Stimulated activated CD4-positive, alpha-beta T cell treated with anti-CD3 and anti-CD28 coated beads, Interleukin-15, amount 100 ng/mL, for 24 hours (primary cell): ENCODE data around the gene NDUFAF2.
A peak's percentile ranks its signal among the peaks of the same experiment; 100 is the strongest.

ENCODE experiments used
- DNase-seq: peaks from one replicate; pipeline ENCODE4 v3.0.0-alpha.2; 2020

NDUFAF2 gene

DNA sequence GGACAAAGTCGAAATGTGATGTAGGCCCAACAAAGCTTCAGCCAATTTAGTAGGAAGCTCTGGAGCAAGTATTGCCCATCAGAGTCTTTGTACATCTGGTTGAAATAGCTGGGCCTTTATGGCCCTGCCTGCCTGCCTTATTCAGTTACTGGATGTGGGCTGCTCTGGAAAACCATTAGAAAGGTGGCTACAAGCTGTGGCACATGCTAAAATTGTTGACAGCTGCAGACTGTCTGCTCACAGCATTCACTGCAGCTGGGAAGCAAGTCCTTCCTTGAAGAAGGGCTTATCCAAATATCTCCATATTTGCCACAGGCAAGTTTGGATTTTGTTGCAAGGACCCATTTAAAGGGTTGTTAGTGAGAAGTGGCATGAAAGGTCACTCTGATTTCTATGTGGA, 192.8 kb downstream of the NDUFAF2 start:
- no peak for DNase-seq

DNA sequence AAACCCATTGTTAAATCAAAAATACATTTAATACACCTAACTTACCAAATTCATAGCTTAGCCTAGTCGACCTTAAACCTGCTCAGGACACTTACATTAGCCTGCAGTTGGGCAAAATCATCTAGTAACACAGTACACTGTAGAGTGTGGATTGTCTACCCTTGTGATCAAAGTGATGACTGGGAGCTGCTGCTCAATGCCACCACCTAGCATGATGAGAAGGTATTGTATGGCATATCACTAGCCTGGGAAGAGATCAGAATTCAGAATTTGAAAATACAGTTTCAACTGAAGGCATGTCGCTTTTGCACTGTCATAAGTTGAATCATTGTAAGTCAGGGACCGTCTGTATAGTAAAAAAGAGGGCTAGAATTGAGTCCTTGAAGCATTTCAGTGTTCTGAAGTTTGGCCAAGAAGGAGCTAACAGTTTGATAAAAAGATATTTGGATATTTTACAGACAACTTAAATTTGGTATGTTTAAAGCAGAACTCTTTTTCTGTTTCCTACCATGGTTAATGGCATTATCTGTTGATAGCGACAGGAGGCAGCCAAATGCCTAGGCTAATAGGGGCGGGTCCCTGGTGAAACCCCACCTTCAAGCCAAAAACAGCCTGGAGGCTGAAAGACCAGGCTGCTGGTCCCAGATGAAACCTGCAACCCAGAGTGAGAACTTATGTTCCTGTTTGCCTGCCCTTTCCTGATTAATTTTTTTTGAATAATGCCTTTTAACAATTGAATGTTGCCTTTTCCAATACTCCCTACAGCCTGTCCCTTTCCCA, 194.3 kb downstream of the NDUFAF2 start:
- DNase-seq = no peak

DNA sequence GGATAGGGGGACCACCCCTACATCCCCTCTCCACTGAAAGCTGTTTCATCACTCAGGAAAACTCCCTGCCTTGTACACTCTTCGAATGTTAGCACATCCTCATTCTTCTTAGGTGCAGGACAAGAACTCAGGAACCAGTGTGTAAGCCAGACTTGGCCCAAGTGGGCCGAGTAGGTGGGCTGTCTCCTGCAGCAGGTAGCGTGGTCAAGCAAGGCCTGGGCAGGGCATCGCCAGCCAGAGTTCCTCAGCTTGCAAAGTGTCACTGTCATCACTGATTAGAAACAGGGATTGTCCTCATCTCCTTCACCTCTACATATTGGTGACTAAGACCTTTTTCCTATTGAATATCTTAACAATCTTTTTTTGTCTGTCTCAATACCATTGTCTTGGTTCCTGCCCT, 194.9 kb downstream of the NDUFAF2 start:
- DNase-seq = no peak

DNA sequence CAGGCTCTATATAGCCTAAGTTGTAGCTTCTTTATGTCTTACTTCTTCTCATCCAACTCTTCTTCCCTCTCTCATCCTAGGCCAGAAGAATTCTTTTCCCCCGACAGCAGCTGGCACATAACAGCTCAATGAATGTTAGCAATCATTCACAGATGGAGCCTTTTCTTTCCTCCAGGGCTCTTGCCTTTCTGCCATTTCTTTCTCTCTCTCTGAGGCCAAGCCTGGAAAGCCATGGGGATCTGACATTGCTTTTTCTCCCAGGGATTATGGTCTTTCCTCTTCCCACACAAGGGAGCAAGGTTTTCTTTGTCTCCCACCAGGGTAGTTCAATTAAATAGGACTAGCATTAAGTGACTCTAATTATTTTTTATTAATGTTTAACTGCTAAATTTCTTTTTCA, 196.8 kb downstream of the NDUFAF2 start:
- no peak for DNase-seq

DNA sequence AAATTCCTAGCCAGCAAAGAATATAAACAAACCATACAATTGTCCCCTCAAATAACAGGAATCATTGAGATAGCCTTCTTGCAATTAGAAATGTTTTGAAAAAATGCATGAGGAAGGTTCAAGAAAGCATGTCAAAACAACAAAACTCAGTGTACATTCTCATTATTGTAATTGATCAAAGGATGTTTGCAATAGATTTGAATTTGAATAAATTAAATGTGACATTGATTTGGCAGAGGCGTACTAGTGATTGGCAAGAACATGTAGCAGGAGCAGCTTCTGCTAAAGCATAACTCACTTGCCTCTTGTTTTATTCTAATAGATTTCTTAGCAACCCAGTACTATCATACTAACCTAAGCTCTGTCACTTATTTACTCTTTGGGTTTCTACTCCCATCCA, 197.4 kb downstream of the NDUFAF2 start:
- DNase-seq = no peak

DNA sequence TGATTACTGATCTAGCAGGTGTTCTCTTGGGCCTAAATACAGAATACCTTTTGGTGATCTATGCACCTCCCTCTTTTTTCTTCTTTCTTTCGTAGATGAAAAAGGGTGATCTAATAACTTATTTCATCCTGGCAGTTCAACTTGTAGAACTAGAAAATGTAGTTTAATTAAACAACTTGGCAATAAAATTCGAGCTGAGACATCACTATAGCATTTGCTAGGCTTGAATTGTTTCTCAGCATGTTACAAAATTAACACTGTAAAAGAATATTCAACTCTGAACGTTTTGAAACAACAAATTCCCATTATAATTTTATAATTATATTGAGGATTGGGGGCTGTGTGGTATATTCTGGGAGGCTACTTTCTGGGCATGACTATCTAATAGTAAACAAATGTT, 197.8 kb downstream of the NDUFAF2 start:
- DNase-seq = no peak

DNA sequence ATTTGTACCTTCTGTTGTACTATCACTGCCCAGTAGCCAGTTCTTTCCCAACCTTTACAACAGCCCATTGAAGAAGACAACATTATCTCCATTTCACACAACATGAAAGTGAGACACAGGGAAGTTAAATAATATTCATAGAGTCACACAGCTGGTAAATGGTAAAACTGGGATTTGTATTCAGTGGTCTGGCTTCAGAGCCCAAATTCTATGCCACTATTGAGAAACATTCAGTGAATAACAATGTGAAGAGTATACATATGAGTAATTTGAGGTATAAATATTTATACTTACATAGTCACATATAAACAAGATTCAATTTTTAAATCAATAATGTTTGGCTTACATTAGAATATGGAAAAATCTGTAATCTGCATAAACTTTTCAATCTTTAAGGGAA, 203.5 kb downstream of the NDUFAF2 start:
- DNase-seq = no peak

DNA sequence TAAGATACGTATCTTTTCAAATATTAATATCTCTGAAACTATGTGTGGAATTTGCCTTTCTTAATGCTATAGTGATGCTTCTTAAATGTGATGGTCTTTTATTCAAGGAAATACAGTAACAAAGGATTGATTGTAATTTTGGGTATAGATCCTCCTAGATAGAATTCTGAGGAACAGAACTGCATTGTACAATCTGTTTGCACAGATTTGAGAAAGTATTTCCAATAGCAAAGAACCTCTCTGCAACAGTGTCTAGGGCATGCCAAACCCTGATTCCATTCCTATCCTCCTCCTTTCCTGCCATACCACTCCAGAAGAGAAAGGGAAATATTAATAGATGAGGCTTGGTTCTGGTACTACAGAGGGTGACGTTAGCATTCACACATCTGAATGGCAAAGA, 206.9 kb downstream of the NDUFAF2 start:
- no peak for DNase-seq

DNA sequence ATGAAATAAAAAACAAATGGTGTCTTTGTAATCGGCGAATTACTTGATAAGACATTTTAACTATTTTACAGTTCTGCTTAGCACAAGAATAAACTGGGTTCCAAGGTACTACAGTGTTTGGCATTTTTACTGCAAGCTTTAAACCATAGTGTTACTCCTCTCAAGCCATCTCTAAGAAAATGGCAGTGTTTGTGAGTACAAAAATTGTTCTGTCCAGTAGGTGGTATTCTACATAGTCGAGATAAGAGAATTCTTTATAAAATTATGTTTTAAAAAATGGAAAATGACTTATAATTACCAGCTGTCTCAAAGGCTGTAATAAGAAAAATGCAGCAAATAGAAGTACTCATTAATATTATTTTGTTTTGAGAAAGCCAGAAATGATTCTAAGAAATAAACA, 214.1 kb downstream of the NDUFAF2 start:
- no peak for DNase-seq

DNA sequence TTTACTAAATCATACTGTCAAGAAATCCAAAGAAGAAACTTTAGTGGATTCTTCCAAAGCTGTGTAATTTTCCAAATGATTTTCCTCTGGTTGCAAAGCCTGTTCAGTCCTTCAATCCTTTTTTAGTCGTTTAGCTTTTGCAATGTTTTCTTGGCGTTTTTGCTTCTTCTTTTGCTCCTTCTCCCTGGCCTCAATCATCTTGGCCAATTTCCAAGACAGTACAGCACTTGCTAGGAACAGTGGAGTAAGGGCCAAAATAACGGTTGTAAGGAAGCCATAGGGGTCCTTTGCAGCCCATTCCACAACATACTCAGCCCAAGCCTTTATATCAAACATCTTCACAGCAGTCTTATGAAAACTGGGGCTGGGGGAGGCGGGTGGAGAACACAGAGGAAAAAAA, 214.8 kb downstream of the NDUFAF2 start:
- no peak for DNase-seq

DNA sequence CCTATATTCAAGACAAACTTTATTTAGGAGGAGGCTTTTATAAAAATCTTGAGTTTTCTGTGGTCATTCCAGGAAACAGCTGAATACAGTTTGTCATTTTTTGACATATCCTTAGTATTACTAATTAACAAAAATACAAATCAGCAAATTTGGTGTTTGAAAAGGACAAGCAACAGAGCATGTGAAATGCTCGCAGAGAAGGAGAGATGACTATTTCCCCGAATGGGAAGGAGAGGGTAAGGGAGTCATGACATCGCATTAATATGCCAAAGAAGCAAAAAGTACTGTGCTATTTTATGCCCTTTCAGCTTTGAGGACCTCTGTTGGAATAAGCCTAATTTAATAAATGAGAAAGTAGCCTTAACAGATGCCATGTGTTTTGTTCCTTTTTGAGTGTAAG, 215.5 kb downstream of the NDUFAF2 start:
- DNase-seq = no peak

DNA sequence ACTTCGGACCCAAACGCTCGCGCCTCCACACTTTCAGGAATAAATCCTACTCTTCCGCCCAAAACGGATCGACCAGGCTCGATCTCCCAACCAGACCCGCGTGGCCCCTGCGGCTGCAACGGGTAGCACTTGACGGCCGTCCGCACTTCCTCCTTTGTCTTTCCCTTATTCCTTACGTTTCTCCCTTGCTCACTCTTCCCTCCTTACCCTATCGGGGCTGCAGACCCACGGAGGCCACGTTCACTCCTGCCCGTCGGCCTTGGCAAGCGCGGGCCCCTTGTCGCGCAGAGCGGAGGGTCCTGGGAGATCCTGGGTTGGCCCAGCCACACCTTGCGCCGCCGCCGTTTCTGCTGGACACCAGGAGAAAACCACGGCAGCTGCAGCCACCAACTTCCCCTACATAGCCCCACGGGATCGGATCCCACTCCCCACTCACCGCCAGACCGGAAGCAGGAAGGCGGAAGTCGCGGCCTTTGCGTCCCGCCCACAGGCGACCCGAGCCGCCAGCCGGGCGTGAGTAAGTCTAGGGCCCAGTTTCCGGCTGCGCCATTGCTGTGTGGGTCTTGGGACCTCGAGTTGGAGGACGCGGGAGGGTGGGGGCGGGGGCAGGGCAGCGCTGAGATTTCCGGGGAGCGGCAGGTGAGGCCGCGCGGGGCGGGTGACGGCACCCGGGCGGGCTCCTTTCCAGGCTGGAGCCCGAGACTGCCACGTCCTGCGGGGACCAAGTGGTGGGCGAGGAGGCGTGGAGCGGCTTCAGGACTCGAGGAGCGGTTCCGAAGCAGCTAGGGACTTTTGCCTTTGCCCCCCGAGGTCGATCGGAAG, 217.2 kb downstream of the NDUFAF2 start, which contains the start of gene SMIM15:
SMIM15 (minus strand) TSS at position 459 of the 822 bp plus-strand sequence. CDS start 2,297 bp downstream, outside the sequence.
- DNase-seq = peak; percentile 91

DNA sequence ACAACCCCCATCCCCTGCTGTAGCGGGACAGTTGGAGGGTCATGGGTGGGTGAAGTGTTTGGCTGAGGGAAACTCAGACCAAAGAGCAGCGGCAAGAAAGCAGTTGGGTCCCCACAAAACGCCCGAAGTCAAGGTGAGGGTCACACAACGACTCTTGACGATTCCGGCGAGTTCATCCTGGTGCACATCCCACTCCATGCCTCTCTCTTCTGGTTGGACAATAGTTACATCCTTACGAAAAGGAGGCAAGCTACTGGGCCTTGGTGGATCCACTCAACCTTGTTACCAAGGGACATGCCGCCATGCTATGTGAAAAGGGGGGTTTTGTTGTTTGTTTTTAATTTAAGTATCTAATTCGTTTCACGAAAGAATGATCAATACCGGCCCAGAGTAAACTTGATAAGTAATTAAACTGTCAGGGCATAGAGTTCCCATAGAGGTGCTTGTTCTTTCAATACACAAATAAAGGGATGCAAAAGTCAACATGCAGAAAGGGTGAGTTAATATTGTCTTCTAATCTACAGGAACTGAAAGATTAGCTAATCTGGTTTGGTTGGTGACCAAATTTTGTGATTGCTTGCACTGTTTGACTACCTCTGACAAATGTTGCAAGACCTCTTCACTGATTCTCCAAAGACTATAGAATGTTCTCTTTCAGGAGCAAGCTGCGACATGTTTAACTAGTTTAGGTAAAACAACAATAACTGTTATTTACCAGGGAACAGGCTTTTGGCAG, 218.0 kb downstream of the NDUFAF2 start:
- no peak for DNase-seq

DNA sequence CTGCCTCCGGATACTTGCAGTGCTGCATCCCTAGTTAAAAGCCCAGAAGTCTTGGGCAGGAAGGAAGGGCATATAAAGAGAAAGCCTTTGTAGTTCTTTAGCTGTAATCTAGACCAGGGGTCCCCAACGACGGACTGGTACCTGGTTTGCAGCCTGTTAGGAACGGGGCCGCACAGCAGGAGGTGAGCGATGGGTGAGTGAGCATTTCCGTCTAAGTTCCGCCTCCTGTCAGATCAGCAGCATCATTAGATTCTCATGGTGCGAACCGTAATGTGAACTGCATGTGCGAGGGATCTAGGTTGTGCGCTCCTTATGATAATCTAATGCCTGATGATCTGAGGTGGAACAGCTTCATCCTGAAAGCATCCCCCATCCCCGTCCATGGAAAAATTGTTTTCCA, 218.9 kb downstream of the NDUFAF2 start:
- DNase-seq = peak; percentile 3

DNA sequence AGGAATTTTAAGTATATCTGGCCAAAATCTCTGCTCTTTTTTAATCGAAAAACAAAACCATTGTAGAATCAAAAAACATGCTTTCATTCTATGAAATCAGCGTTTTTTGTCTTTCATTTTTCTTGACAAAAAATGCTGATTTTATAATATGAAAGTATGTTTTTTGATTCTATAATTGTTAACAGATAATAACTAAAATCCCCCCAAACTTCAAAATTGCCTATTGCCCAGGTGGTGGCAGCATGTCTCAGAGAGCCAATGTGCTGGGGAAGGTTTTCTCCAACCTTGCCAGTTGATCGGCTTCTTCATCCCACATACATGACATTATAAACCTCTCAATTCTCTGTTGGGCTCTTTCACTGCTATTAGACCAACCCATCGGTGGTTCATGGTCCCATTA, 222.4 kb downstream of the NDUFAF2 start:
- no peak for DNase-seq

DNA sequence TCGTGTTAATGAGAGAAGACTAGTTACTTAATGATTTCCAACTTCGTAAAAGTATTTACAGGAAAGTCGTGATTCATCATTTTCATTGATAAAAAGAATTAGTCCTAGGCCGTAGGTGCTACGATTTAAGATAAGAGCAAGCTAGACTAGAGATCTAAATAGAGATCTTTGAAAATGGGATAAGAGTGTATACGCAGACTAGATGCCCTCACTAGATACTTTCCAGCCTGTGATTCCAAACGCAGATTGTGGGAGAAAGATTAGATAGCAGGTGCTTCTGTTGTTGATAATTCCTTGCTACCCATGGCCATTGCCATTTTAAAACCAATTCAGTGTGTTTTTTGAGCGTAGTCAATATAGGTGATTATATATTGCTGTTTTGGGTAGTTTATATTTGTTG, 223.9 kb downstream of the NDUFAF2 start:
- DNase-seq = no peak

DNA sequence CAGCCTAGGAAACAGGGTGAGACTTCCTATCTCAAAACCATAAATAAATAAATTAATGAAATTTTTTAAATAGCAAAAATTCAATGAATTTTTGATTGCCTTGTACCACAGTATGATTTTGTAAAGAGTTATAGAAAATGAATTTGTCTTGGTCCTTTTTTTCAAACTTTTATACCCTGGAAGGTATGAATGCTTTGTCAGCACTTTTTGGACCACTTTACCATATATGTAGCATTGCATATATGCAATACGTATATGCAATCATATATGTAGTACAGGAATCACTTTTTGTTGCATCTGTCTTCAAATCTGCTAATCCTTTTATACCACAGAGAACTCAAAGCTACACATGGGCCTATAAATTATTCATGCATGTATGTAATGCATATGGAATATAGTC, 226.5 kb downstream of the NDUFAF2 start:
- no peak for DNase-seq

DNA sequence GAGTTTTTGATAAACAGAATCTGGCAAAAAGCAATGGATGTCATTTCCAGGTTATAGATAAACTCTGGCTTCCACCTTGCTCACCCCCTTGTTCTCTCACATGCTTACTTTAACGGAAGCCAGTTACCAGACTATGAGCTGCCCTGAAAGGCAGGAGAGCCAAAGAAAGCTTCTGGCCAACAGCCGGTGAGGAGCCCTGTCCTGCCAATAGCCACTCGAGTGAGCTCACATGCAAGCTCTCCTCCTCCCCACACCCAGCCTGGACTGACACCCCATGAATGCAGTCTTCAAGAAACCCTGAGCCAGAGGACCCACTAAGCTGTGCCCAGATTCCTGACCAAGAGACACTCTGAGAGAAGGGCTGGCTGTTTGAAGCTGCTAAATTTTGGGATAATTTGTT, 231.6 kb downstream of the NDUFAF2 start:
- DNase-seq = no peak

DNA sequence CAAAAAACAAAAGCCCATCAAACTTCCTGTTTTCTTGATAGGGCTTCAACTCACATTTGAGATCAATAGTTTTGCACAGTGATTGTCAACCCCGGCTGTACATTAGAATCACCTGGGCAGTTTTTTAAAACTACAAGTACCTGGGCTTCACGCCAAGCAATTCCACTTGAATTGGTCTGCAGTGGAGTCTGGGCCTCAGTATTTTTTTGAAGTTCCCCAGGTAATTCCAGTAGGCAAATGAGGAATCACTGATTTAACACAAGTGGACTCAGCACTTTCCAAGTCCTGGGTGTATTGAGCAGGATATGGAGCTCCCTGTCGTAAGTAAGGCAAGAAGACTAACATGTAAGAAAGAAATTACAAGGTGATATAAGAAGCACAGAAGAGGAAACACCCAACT, 232.1 kb downstream of the NDUFAF2 start:
- DNase-seq = no peak

DNA sequence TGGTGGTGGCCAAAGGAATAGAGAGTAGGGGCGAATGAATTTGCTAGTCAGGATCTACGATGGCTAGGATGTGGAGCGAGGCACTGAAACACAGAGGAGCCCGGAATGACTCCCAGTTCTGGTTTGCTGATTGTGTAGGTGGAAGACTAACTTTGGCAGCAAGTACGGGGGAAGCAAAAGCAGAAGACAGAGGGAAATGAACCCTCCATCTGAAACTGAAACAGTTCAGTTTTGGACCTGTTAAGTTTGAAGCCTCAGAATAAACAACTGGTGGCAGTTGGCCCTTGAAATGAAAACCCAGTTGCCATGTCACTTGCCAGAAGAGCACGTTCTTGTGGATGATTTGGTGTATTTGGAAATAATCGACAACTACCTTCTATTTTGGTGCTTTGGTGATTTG, 232.7 kb downstream of the NDUFAF2 start:
- DNase-seq = no peak

DNA sequence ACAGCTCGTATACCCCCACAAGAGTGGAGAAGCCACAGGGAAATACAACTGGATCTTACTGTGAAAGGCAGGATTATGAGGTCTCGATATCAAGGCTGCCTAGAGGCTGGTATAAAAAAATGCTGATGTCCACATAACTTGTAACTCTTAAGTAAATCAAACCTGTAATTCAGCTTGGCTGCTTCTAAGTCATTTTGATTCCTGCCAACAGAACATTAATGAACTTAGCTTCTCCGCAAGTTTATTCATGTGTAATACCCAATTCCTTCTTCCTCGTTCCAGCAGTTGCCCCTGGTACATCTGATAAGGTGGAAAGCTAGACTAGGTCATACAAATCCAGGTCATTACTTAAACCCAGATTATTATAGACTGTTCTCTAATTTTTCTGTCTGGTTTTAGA, 233.7 kb downstream of the NDUFAF2 start:
- DNase-seq = no peak

DNA sequence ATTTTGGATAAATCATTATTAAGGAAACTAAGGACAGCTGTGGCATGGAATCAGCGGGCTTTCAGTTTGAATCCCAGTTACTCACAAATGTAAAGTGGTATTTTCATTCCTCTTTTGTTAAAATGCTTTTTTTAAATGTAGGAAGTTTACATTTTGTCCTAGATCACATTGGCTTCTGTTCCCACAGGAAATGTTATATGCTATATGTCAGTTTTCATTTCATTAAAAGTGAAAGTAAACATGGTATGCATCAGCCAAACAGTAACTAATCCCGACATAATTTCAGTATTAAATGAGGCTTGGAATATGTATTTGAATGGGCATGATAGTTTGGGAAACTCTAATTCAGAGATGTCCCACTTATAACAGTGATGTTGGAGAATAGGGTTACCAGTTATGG, 235.9 kb downstream of the NDUFAF2 start:
- no peak for DNase-seq

DNA sequence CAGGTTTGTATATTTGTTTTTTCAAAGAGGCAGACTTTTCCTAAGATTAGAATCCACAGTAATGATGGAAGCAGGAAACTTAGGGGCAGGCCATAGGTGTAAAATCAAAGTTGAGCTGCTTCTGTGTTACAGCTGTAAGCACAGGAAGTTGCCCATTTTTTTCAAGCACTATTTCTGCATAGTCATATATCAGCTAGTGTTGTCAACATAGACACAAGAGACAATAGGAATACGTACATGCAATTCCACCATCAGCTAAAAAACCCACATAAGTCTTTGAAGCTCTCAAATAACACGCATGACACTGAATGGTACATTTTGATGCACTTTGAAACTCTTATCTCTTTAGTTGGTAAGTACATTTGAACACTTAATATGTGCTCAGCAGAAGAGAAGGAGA, 237.4 kb downstream of the NDUFAF2 start:
- no peak for DNase-seq

DNA sequence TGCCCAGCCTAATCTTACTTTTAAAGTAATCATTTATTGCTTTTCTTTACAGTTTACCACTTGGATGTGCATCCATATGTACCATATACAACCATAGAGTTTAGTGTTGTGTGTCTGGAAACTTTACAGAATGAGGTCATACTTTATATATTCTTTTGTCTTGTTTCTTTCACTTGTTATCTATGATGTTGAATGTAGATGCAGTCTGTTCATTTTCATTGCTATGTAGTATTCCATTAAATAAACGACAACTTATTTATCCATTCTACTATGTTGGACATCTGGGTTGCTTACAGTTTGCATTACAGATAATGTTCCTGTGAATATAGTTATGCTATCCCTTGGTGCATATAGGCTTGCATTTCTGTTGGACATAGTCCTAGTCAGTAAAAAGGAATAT, 238.5 kb downstream of the NDUFAF2 start:
- no peak for DNase-seq
